ENCODE results near the gene IFNE. TPM values are rescaled to one million over a fixed set of nuclear protein-coding genes. Genes with fewer than 3 reads are reported as not detected.

IFNE gene
- total RNA-seq, 1 experiment from 2014 or later, result not detected

DNA sequence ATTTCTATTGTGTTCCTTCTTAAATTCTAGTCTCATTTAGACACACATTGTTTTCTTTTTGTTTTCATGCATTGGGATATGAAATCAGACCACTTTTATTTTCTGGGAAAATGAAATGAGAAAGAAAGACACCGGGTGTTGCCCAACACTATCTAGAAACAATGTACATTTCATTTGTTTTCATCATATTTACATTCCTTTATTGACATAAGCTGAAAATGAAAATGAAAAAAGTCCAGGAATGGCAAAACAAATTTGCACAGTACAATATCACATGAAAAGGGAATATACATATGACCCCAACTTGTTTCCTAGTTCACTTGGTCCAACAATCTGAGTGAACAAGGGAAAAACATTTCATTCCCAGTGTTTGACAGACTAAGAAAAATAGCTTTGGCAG is 20.7 kb downstream of the IFNE start:
- Histone ChIP-seq H3K27me3 (ENCODE audit: insufficient read depth, low read length) (no peaks in the 10 kb centered on the region), H2BK20ac (ENCODE audit: low read depth, low read length, poor library complexity, severe bottlenecking) (no peak overlapping the region), H3K4me1 (ENCODE audit: insufficient read depth, low read length) (no peaks in the 10 kb centered on the region), H4K91ac (ENCODE audit: insufficient read length, low read depth, low read length) (no peak overlapping the region), H2AFZ (ENCODE audit: low read length) (no peak overlapping the region), H3K23ac (ENCODE audit: insufficient read length, low read depth, low read length) (no peak overlapping the region), H4K5ac (ENCODE audit: insufficient read length, low read depth, low read length) (no peak overlapping the region), H2BK5ac (ENCODE audit: insufficient read length, low read length) (no peak overlapping the region), H4K8ac (replicated peaks; ENCODE audit: insufficient read length, low read depth, low read length) (no peak overlapping the region), H4K20me1 (ENCODE audit: control insufficient read depth, insufficient read depth, insufficient read length) (no peaks in the 10 kb centered on the region), H3K4me2 (ENCODE audit: insufficient read depth, insufficient read length, low read length) (no peak overlapping the region), H3K4ac (ENCODE audit: low read depth, low read length) (no peak overlapping the region), H3K23me2 (ENCODE audit: insufficient read length, low read depth, low read length, poor library complexity, severe bottlenecking) (no peaks in the 10 kb centered on the region), H3K14ac (ENCODE audit: insufficient read depth, low read length) (no peak overlapping the region), H3K9ac (ENCODE audit: extremely low read depth, insufficient read length, low read length) (no peak overlapping the region), H2AK5ac (ENCODE audit: insufficient read length, low read length) (no peak overlapping the region), H3K9me3 (ENCODE audit: control insufficient read depth, low read depth, low read length) (no peaks in the 10 kb centered on the region), H3K79me2 (ENCODE audit: insufficient read depth, low read length) (no peaks in the 10 kb centered on the region), H3K79me1 (ENCODE audit: insufficient read depth, low read depth, low read length, poor library complexity, severe bottlenecking) (no peaks in the 10 kb centered on the region), H2BK15ac (ENCODE audit: low read depth, low read length) (no peak overlapping the region), H3K18ac (ENCODE audit: insufficient read length, low read depth, low read length) (no peak overlapping the region), H3K27ac (ENCODE audit: insufficient read length, low read depth, low read length) (no peak overlapping the region), H3T11ph (ENCODE audit: low read length) (no peak overlapping the region), H2BK12ac (ENCODE audit: insufficient read length, low read depth, low read length) (no peak overlapping the region), H3K56ac (ENCODE audit: insufficient read length, low read depth, low read length) (no peak overlapping the region), H2BK120ac (ENCODE audit: low read depth, low read length, poor library complexity, severe bottlenecking) (no peak overlapping the region)
- no peaks in the 10 kb centered on the region for H3K4me1 Mint-ChIP-seq
- no peak for DNase-seq
- H3K9me3 Mint-ChIP-seq, result peaks cover 20 to 23% of the 10 kb centered on the region in 2 experiments
- no CpG with 5 or more reads among the region's 1 CpG for WGBS (ENCODE audit: extremely low coverage, insufficient read length, low lambda C conversion rate)
- TF ChIP-seq, protein P1, sequence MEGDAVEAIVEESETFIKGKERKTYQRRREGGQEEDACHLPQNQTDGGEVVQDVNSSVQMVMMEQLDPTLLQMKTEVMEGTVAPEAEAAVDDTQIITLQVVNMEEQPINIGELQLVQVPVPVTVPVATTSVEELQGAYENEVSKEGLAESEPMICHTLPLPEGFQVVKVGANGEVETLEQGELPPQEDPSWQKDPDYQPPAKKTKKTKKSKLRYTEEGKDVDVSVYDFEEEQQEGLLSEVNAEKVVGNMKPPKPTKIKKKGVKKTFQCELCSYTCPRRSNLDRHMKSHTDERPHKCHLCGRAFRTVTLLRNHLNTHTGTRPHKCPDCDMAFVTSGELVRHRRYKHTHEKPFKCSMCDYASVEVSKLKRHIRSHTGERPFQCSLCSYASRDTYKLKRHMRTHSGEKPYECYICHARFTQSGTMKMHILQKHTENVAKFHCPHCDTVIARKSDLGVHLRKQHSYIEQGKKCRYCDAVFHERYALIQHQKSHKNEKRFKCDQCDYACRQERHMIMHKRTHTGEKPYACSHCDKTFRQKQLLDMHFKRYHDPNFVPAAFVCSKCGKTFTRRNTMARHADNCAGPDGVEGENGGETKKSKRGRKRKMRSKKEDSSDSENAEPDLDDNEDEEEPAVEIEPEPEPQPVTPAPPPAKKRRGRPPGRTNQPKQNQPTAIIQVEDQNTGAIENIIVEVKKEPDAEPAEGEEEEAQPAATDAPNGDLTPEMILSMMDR (conservative IDR thresholded peaks at IDR 0.05), result no peak
- H3K4me3 Mint-ChIP-seq, result no peak overlapping the region
- peaks cover 0 to 11% (median 4%) of the 10 kb centered on the region in 3 experiments; a peak in 3 of 7 replicates for H3K36me3 Mint-ChIP-seq (ENCODE audit: insufficient read depth in 1 of 3, low read depth in 3 of 3)
- H3K27ac Mint-ChIP-seq, result no peak overlapping the region
- H3K27me3 Mint-ChIP-seq (ENCODE audit: low read depth), result peaks cover 2% of the 10 kb centered on the region
